G401 (cell line): ENCODE results near the gene CCDC69. TPM values are rescaled to one million over a fixed set of nuclear protein-coding genes. Genes with fewer than 3 reads are reported as not detected.
"Not testable (repeated sequence)": the region's sequence is repeated elsewhere in the genome, so short reads cannot be mapped to it uniquely, and the experiment has no call there.

Source experiments
- DNase-seq: peaks from one replicate; pipeline ENCODE4 v3.0.0-alpha.2; 2015; ENCODE audit warnings: low spot score
- in situ Hi-C: cut with HindIII; loops from 2 replicates; pipeline ENCODE4 v1.10.0; 2016; ENCODE audit warnings: low sequenced_read_pairs, mixed read lengths
- total RNA-seq: library from RNA; depleted of rRNA; stranded (reverse); fragments of >200 nt; shearing (Covaris generic); gene quantifications from 2 replicates; pipeline ENCODE4 v1.2.3, GENCODE V29; 2014

The CCDC69 gene
- total RNA-seq, 1 experiment from 2014 or later, result 3.9 TPM

- in situ Hi-C loops, result no loop called here
- no peak for DNase-seq
Observed at GRCh38 chr5:151178777-151179488, 45.0 kb downstream of the CCDC69 start.

GRCh38 chr5:151178372-151178771, 45.5 kb downstream of the CCDC69 start:
- no peak for DNase-seq
- in situ Hi-C loops, result no loop called here

GRCh38 chr5:151176268-151176667, 47.6 kb downstream of the CCDC69 start:
- DNase-seq, in situ Hi-C loops: not testable (repeated sequence)

GRCh38 chr5:151174612-151175101, 49.2 kb downstream of the CCDC69 start:
- DNase-seq, result no peak
- in situ Hi-C loops, result no loop called here

- in situ Hi-C loops, result no loop called here
- no peak for DNase-seq
Observed at GRCh38 chr5:151173711-151174611, 49.9 kb downstream of the CCDC69 start.

GRCh38 chr5:151171529-151171928, 52.4 kb downstream of the CCDC69 start:
- no peak for DNase-seq
- in situ Hi-C loops, result no loop called here

GRCh38 chr5:151168602-151169344, 55.1 kb downstream of the CCDC69 start:
- in situ Hi-C loops, result no loop called here
- DNase-seq, result no peak

GRCh38 chr5:151167022-151167421, 56.9 kb downstream of the CCDC69 start:
- DNase-seq, result no peak
- in situ Hi-C loops, result no loop called here

- in situ Hi-C loops, result no loop called here
Observed at GRCh38 chr5:151164687-151165392, 59.1 kb downstream of the CCDC69 start.

GRCh38 chr5:151162776-151163175, 61.1 kb downstream of the CCDC69 start:
- no peak for DNase-seq
- in situ Hi-C loops, result no loop called here

More at GRCh38 chr5:151164687-151165392, 59.1 kb downstream of the CCDC69 start:
- DNase-seq, result peak; percentile 89

GRCh38 chr5:151159649-151160373, 64.1 kb downstream of the CCDC69 start:
- in situ Hi-C loops, result no loop called here
- no peak for DNase-seq

GRCh38 chr5:151158287-151158661, 65.6 kb downstream of the CCDC69 start:
- in situ Hi-C loops, result no loop called here
- no peak for DNase-seq

- in situ Hi-C loops, result no loop called here
- DNase-seq, result peak; percentile 92
Observed at GRCh38 chr5:151157426-151158286, 66.2 kb downstream of the CCDC69 start, which contains the start of gene ANXA6. Gene ANXA6, minus strand, starts transcription at chr5:151157779. Its CDS starts 9,878 bp downstream, at chr5:151147901.

- DNase-seq, result peak; percentile 46
- in situ Hi-C loops, result no loop called here
Observed at GRCh38 chr5:151156507-151157420, 67.1 kb downstream of the CCDC69 start.

- DNase-seq, result peak; percentile 23
- in situ Hi-C loops, result no loop called here
Observed at GRCh38 chr5:151155775-151156506, 68.0 kb downstream of the CCDC69 start.
